HPDE6-E6E7 (cell line): ENCODE results near the gene RANBP6.
"Not testable (repeated sequence)": the region's sequence is repeated elsewhere in the genome, so short reads cannot be mapped to it uniquely, and the experiment has no call there.

Experiments
- DNase-seq: peaks from one replicate; pipeline ENCODE4 v3.0.0; 2011; ENCODE audit warnings: missing footprints; ENCODE audit errors: extremely low spot score

The RANBP6 gene

GRCh38 chr9:6015278-6016157 is at the start of gene RANBP6:
Gene RANBP6, minus strand, starts transcription at chr9:6015624. Its CDS starts 17 bp downstream, at chr9:6015607.
- DNase-seq = peak; percentile 74

GRCh38 chr9:6063146-6063545 is 47.7 kb upstream of the RANBP6 start:
- not testable (repeated sequence) for DNase-seq

DNA sequence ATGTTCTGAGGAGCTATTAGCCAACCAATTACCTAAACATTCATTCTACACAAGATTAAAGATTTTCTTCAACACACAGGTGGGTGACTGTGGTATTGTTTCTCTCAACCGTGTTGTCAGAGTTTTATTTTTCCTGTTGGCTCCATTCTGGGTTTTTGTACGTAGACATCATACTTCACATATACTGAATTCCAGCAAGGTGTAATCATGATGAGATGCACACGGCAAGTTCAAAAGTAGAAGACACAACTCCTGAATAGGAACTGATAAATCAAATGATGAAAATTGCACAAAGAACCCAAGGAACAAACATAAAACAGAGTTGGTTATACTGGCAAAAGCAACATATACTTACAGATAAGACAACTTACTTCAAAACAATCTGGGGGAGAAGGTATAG is 40.2 kb upstream of the RANBP6 start:
- no peak for DNase-seq

- DNase-seq = peak; percentile 51
Measured at GRCh38 chr9:6055216-6055615, 39.8 kb upstream of the RANBP6 start.

- DNase-seq = no peak
Measured at GRCh38 chr9:6054280-6055099, 39.1 kb upstream of the RANBP6 start.

DNA sequence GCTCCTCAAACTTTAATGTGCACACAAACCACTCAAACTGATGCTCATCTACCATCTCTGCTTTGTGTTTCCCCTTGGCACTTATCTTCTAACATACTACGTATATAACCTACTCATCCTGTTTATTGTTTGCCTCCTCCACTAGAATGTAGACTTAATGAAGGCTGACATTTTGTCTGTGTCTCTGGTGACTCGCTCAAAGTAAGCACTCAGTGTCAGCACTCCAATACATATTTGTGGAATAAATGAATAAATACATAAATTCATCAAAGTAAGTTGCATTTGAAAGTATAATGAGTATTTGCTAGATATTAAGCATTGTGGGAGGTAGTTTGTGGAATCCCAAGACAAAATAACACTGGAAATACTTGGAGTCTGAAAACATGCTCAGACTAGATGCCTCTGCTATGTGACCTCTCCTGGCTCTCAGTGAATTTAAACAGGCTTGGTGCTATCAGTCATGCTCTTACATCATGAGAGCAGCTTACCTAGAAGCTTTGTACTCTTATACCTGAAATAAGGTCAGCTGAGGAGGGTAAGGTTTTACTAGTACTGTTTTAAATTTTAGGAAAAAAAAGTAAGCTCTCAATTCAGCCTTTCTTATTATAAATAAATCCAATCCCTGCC is 37.0 kb upstream of the RANBP6 start:
- peak; percentile 38 for DNase-seq

DNA sequence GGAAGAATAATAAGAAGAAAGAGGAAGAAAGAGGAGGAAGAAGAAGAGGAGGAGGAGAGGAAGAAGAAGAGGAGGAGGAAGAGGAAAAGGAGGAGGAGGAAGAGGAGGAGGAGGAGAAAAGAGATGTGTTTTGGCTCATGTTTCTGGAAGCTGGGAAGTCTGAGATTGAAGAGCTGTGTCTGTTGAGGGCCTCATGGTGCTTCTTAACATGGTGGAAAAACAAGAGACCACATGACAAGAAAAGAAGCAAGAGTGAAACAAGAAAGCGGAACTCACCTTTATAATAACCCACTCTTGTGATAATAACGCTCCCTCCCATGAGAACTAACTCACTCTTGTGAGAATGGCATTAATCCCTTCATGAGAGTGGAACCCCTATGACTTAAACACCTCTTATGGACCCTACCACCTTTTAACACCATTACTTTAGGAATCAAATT is 36.1 kb upstream of the RANBP6 start:
- no peak for DNase-seq

DNA sequence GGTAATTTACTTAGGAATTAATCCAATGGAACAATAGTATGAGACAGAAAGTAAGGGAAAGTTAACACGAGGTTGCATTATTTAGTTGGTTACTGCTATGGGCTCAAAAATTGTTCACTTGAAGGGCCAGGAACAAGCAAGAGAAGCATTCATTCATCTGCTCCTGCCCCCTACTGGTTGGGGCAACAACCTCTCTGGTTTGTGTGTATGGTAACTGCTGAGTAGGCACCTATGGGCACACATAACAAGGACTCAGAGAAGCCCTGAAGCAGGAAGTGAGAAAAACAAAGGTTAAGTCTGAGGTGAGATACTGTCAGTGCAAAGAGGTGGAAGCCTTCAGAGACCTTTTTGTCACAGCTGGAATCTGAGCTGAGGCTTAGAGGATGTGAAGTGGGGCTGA is 34.4 kb upstream of the RANBP6 start:
- DNase-seq = no peak

DNA sequence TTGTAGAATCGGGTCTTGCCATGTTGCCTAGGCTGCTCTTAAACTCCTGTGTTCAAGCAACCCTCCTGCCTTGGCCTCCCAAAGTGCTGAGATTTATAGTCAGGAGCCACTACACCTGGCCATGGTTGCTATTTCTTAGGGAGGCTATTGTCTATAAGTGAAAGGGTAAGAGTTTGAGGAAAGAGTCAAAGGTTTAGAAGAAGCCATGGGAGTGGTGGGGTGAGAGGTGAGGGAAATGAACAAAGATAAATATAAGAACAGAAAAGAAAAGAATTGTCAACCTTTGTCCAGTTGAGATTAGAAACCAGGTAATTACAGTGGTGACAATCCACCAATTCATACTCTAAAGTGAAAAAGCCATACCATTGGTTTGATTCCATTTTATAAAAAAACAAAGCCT is 32.6 kb upstream of the RANBP6 start:
- DNase-seq = no peak

- DNase-seq = no peak
Measured at GRCh38 chr9:6047020-6047419, 31.6 kb upstream of the RANBP6 start.

DNA sequence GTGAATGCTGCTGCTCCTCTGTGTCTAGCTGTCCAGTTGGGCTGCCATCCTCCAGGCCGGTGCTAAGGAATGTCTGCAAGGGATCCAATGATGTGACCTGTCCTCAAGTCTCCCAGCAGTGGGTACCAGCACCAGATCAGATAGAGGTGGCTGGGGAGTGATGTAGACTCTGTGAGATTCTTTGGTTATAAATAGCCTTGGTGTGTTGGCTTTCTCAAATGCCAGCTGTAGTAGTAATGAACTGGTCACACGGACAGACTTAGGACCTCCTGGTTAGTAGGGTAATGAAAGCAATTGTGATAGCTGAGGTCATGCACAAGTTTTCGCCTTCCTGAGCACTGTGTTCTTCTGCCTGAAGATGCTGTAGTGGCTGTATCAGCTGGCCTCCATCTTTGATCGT is 29.9 kb upstream of the RANBP6 start:
- no peak for DNase-seq

- DNase-seq = no peak
Measured at GRCh38 chr9:6040077-6040476, 24.7 kb upstream of the RANBP6 start.

DNA sequence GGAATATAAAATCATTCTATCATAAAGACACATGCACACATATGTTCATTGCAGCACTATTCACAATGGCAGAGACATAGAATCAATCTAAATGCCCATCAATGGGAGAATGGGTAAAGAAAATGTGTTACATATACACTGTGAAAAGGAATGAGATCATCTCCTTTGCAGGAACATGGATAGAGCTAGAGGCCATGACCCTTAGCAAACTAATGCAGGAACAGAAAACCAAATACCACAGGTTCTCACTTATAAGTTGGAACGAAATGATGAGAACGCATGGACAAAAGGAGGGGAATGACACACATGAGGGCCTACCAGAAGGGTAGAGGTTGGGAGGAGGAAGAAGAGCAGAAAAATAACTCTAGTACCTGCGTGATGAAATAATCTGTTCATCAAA is 21.0 kb upstream of the RANBP6 start:
- DNase-seq = no peak

GRCh38 chr9:6034954-6035353 is 19.5 kb upstream of the RANBP6 start:
- no peak for DNase-seq

- no peak for DNase-seq
Measured at GRCh38 chr9:6029604-6030274, 14.3 kb upstream of the RANBP6 start.

GRCh38 chr9:6024035-6024554 is 8.7 kb upstream of the RANBP6 start:
- peak; percentile 9 for DNase-seq

- DNase-seq = not testable (repeated sequence)
Measured at GRCh38 chr9:6016975-6017374, 1.6 kb upstream of the RANBP6 start.

- peak; percentile 62 for DNase-seq
Measured at GRCh38 chr9:6014670-6015270, 654 bp downstream of the RANBP6 start.

GRCh38 chr9:6008169-6008979 is 7.0 kb downstream of the RANBP6 start:
- DNase-seq = peak; percentile 84

GRCh38 chr9:6007770-6008168 is 7.7 kb downstream of the RANBP6 start:
- DNase-seq = peak; percentile 11
